ENCODE data around the gene TFAP2E.

DNA sequence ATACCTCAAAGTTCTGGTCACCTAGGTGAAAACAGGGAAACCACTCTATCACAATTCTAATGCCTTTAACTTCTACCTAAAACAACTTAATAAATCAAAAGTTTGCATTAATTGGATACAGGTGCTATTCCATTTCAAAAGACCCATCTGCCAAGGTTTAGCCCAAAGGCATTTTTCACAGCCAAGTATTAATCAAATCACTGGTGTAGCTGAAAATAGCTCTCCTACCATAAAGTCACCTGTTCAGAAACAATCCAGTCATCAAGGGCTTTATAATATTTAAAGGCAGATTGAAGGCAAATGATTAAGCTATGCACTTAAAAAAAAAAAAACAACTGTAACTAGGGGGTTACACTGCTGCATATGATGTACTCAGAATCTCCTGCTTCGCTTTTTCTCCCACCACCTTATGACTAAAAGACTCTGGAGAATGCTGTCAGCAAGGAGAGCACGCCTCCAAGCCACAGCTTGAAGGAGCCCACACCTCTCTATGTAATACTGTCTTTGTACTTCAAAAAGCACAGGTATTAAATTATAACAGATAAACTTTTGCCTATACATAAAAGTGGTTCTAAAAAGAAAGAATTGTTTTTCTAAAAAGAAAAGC lies 36.5 kb upstream of the TFAP2E start:
- TF ChIP-seq ARNTL (CRISPR knock-in tag; IDR thresholded peaks at IDR 0.05; ENCODE audit: borderline replicate concordance, low read depth) (no peak), ZFP3 (CRISPR knock-in tag; IDR thresholded peaks at IDR 0.05) (no peak), ESRRG (CRISPR knock-in tag; IDR thresholded peaks at IDR 0.05) (no peak), GLIS3 (CRISPR knock-in tag; IDR thresholded peaks at IDR 0.05) (no peak), SNAI2 (CRISPR knock-in tag; IDR thresholded peaks at IDR 0.05) (no peak), TOX (CRISPR knock-in tag; IDR thresholded peaks at IDR 0.05; ENCODE audit: borderline replicate concordance) (no peak), ZNF565 (CRISPR knock-in tag; conservative IDR thresholded peaks at IDR 0.05; ENCODE audit: low read depth) (no peak), RARB (CRISPR knock-in tag; IDR thresholded peaks at IDR 0.05) (no peak)
- TF ChIP-seq, protein P1, sequence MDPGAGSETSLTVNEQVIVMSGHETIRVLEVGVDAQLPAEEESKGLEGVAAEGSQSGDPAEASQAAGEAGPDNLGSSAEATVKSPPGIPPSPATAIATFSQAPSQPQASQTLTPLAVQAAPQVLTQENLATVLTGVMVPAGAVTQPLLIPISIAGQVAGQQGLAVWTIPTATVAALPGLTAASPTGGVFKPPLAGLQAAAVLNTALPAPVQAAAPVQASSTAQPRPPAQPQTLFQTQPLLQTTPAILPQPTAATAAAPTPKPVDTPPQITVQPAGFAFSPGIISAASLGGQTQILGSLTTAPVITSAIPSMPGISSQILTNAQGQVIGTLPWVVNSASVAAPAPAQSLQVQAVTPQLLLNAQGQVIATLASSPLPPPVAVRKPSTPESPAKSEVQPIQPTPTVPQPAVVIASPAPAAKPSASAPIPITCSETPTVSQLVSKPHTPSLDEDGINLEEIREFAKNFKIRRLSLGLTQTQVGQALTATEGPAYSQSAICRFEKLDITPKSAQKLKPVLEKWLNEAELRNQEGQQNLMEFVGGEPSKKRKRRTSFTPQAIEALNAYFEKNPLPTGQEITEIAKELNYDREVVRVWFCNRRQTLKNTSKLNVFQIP (CRISPR knock-in tag; IDR thresholded peaks at IDR 0.05; ENCODE audit: borderline replicate concordance, low read depth): no peak
- TF ChIP-seq, protein P2, sequence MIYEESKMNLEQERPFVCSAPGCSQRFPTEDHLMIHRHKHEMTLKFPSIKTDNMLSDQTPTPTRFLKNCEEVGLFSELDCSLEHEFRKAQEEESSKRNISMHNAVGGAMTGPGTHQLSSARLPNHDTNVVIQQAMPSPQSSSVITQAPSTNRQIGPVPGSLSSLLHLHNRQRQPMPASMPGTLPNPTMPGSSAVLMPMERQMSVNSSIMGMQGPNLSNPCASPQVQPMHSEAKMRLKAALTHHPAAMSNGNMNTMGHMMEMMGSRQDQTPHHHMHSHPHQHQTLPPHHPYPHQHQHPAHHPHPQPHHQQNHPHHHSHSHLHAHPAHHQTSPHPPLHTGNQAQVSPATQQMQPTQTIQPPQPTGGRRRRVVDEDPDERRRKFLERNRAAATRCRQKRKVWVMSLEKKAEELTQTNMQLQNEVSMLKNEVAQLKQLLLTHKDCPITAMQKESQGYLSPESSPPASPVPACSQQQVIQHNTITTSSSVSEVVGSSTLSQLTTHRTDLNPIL (CRISPR knock-in tag; IDR thresholded peaks at IDR 0.05; ENCODE audit: low read depth): no peak
- TF ChIP-seq, protein P3, sequence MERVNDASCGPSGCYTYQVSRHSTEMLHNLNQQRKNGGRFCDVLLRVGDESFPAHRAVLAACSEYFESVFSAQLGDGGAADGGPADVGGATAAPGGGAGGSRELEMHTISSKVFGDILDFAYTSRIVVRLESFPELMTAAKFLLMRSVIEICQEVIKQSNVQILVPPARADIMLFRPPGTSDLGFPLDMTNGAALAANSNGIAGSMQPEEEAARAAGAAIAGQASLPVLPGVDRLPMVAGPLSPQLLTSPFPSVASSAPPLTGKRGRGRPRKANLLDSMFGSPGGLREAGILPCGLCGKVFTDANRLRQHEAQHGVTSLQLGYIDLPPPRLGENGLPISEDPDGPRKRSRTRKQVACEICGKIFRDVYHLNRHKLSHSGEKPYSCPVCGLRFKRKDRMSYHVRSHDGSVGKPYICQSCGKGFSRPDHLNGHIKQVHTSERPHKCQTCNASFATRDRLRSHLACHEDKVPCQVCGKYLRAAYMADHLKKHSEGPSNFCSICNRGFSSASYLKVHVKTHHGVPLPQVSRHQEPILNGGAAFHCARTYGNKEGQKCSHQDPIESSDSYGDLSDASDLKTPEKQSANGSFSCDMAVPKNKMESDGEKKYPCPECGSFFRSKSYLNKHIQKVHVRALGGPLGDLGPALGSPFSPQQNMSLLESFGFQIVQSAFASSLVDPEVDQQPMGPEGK (CRISPR knock-in tag; IDR thresholded peaks at IDR 0.05; ENCODE audit: borderline replicate concordance): no peak

Data from SK-N-SH treated with all-trans-retinoic acid at 6 μM for 48 hours (cell line).